Activated T-helper 17 cell treated with anti-CD3 and anti-CD28 coated beads, Interleukin-2, amount 50 U/mL, for 72 hours (primary cell): ENCODE data around the gene EPAS1. TPM values are rescaled to one million over a fixed set of nuclear protein-coding genes. Genes with fewer than 3 reads are reported as not detected.

ENCODE experiments used
- ATAC-seq: fragments of 150-1000 bp; cut with Tn5 transposase; replicated peaks from 2 replicates; pipeline ENCODE4 v1.10.0; 2021; ENCODE audit warnings: mild to moderate bottlenecking, moderate library complexity
- H3K27ac Mint-ChIP-seq: one replicate; pipeline ENCODE4 v1.8.0; 2022; ENCODE audit warnings: mixed read lengths
- H3K27me3 Mint-ChIP-seq: one replicate; pipeline ENCODE4 v1.8.0; 2022; ENCODE audit warnings: mixed read lengths
- H3K36me3 Mint-ChIP-seq: one replicate; pipeline ENCODE4 v1.8.0; 2022; ENCODE audit warnings: low read depth, mild to moderate bottlenecking, mixed read lengths
- H3K4me1 Mint-ChIP-seq: one replicate; pipeline ENCODE4 v1.8.0; 2022; ENCODE audit warnings: mixed read lengths
- H3K4me3 Mint-ChIP-seq: one replicate; pipeline ENCODE4 v1.8.0; 2022; ENCODE audit warnings: mild to moderate bottlenecking, mixed read lengths
- H3K9me3 Mint-ChIP-seq: one replicate; pipeline ENCODE4 v1.8.0; 2022; ENCODE audit warnings: mixed read lengths
- total RNA-seq, 2 donors: library from RNA; stranded (reverse); gene quantifications; one replicate each; pipeline ENCODE4 v1.2.3, GENCODE V29; 2022

The EPAS1 gene
- total RNA-seq, 2 donors from 2014 or later: 53.7 to 210 TPM

GRCh38 chr2:46376586-46376985 is 79.4 kb downstream of the EPAS1 start:
- ATAC-seq: no peak
- H3K27me3 Mint-ChIP-seq: no peaks in the 10 kb centered on the region
- no peaks in the 10 kb centered on the region for H3K9me3 Mint-ChIP-seq
- no peaks in the 10 kb centered on the region for H3K36me3 Mint-ChIP-seq
- H3K4me1 Mint-ChIP-seq: no peaks in the 10 kb centered on the region
- H3K4me3 Mint-ChIP-seq: no peak overlapping the region
- no peak overlapping the region for H3K27ac Mint-ChIP-seq

DNA sequence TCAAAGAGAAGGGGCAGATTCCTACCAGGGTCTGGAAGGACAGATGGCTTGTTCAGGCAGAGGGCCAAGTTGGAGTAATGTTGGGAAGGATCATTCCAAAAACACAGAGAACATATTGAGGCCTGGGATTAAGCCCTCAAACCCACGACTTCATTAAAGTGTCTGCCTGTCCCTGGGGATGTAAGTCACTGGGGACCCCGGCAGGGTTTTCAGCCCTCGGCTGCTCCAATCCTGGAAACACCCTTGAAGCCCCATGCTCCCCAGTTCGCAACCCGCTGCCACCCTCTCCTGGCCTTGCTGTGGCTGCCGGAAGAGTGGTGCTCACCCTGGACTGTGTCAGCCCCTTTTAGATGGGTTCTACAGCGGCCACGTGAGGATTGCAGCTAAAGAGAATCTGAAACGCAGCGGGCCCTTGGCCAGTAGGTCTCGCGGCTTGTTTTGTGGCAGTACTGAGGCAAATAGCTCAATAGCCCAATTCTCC is 79.9 kb downstream of the EPAS1 start:
- no peaks in the 10 kb centered on the region for H3K9me3 Mint-ChIP-seq
- no peak overlapping the region for H3K27ac Mint-ChIP-seq
- ATAC-seq: no peak
- H3K4me1 Mint-ChIP-seq: no peaks in the 10 kb centered on the region
- no peak overlapping the region for H3K4me3 Mint-ChIP-seq
- H3K36me3 Mint-ChIP-seq: peaks cover 1% of the 10 kb centered on the region
- H3K27me3 Mint-ChIP-seq: no peaks in the 10 kb centered on the region

DNA sequence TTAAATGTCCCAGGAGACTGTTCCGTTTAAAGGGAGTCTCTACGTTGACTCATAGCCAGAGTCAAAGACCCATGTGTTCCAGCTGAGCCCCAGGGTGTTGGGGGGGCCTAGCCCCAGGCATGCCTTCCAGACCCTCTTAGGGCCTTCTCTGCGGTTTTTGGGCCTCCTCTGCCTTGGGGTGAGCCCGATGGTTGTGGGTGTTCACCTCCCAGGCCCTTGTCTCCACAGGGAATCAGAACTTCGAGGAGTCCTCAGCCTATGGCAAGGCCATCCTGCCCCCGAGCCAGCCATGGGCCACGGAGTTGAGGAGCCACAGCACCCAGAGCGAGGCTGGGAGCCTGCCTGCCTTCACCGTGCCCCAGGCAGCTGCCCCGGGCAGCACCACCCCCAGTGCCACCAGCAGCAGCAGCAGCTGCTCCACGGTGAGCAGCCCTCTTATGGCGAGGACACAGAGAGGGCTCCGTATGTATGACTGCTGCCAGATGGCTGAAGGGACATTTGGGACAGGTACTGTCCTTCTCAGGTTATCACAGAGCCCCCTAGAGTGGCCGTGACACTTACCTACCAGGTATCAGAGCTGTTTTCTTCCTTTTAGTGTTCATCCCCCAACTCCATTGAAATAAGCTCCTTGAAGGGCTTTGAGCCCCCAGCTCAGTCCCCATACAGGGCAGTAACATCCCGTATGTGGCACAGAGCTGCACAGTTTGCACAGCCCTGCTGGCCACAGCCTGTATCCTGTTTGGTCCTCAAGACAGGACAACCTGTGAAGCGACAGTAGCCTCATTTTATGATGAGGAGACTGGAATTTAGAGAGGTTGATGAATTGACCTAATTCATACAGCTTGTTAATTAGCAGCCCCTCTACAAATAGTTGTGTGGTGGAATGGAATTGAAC is 80.7 kb downstream of the EPAS1 start:
- Mint-ChIP-seq H3K9me3 (no peaks in the 10 kb centered on the region), H3K4me3 (no peak overlapping the region), H3K27me3 (no peaks in the 10 kb centered on the region), H3K36me3 (peaks cover 8% of the 10 kb centered on the region), H3K4me1 (peaks cover 6% of the 10 kb centered on the region), H3K27ac (no peak overlapping the region)
- ATAC-seq: no peak

GRCh38 chr2:46378616-46379015 is 81.4 kb downstream of the EPAS1 start:
- no peak for ATAC-seq
- Mint-ChIP-seq H3K4me1 (peaks cover 6% of the 10 kb centered on the region), H3K9me3 (no peaks in the 10 kb centered on the region), H3K4me3 (no peak overlapping the region), H3K27ac (no peak overlapping the region), H3K36me3 (peaks cover 8% of the 10 kb centered on the region), H3K27me3 (no peaks in the 10 kb centered on the region)

DNA sequence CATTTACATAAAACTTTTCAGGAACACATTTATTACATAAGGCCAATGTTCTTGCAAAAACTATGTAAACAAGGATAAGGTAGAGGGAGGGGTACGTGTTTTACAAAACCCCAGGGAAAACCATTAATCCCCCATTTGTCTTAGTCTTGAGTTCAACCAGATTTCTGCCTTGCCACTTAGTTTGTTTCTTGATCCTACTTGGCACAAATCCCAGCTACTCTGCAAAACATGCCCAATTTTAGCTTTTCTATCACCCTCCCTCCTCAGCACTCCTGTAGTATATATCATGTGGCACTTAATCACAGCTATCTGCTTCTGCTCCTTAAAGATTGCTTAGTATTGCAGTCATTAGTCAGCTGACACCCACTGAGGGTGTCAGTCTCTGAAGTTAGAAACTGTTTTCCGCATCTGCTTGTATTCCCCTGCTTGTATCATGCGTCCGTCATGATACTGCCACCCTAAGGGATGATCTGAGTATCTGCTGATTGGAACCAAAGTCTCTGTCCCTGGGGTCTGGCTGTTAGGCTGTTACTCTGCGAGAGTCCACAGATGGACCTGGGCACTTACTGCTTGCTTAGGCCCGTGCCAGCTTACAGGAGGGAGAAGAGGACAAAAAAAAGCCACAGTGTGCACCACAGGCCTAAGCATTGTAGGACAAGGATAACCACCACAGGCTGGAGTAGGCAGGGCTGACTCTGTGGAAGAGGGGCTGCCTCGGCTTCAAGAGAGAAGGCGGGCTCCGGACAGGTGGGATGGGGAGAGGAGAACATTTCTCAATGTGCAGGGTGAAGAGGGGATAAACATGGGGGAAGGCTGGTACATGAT is 82.2 kb downstream of the EPAS1 start:
- H3K27ac Mint-ChIP-seq: no peak overlapping the region
- peaks cover 6% of the 10 kb centered on the region for H3K4me1 Mint-ChIP-seq
- no peaks in the 10 kb centered on the region for H3K27me3 Mint-ChIP-seq
- H3K9me3 Mint-ChIP-seq: no peaks in the 10 kb centered on the region
- ATAC-seq: no peak
- no peak overlapping the region for H3K4me3 Mint-ChIP-seq
- H3K36me3 Mint-ChIP-seq: peaks cover 8% of the 10 kb centered on the region

- no peak for ATAC-seq
- Mint-ChIP-seq H3K4me1 (peaks cover 6% of the 10 kb centered on the region), H3K36me3 (peaks cover 8% of the 10 kb centered on the region), H3K4me3 (no peak overlapping the region), H3K27me3 (no peaks in the 10 kb centered on the region), H3K27ac (no peak overlapping the region), H3K9me3 (no peaks in the 10 kb centered on the region)
These were observed 83.1 kb downstream of the EPAS1 start for GRCh38 chr2:46380038-46380940.

DNA sequence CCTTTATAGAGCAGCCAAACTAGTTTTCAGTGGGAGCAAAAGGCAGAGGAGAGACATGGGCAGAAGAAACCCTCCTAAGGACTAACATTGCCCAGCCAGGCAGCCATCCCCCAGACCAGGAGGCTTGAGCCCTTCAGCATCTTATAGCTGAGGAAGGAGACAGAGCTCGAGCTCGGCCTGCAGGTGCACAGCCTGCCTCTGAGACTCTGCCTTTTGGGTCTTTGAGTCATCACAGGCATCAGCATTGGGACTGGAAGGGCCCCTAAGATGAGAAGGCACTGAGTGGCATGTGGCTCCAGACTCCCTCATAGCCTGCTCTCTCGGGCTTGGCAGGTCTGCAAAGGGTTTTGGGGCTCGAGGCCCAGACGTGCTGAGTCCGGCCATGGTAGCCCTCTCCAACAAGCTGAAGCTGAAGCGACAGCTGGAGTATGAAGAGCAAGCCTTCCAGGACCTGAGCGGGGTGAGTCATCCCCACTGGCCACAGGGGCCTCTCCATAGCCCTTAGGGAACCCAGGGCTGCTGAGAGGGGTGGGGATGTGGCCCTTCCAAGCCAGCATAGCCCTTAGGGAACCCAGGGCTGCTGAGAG is 84.1 kb downstream of the EPAS1 start:
- Mint-ChIP-seq H3K27ac (no peak overlapping the region), H3K36me3 (peaks cover 8% of the 10 kb centered on the region), H3K9me3 (no peaks in the 10 kb centered on the region), H3K4me3 (no peak overlapping the region), H3K27me3 (no peaks in the 10 kb centered on the region), H3K4me1 (peaks cover 6% of the 10 kb centered on the region)
- ATAC-seq: no peak

DNA sequence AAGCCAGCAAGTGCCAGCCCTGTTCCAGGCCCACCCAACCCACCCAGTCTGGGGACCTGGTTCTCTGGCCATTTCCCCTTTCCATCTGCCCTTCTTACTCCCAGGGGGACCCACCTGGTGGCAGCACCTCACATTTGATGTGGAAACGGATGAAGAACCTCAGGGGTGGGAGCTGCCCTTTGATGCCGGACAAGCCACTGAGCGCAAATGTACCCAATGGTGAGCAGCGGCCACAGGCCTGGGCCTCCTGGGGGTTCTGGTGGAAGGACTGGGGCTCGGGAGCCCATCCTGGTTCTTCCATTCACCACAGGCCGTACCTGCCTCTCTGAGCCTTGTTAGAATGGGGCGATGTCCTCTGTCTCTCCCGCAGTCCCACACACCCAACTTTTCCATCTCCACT is 84.7 kb downstream of the EPAS1 start:
- Mint-ChIP-seq H3K4me3 (no peak overlapping the region), H3K27me3 (no peaks in the 10 kb centered on the region), H3K4me1 (peaks cover 6% of the 10 kb centered on the region), H3K9me3 (no peaks in the 10 kb centered on the region), H3K27ac (no peak overlapping the region), H3K36me3 (peaks cover 8% of the 10 kb centered on the region)
- ATAC-seq: no peak

- no peaks in the 10 kb centered on the region for H3K9me3 Mint-ChIP-seq
- ATAC-seq: no peak
- peaks cover 8% of the 10 kb centered on the region for H3K36me3 Mint-ChIP-seq
- no peak overlapping the region for H3K4me3 Mint-ChIP-seq
- no peaks in the 10 kb centered on the region for H3K27me3 Mint-ChIP-seq
- peaks cover 6% of the 10 kb centered on the region for H3K4me1 Mint-ChIP-seq
- H3K27ac Mint-ChIP-seq: no peak overlapping the region
These were observed 85.3 kb downstream of the EPAS1 start for GRCh38 chr2:46382331-46383112.

GRCh38 chr2:46383113-46383395 is 85.8 kb downstream of the EPAS1 start:
- Mint-ChIP-seq H3K36me3 (peaks cover 8% of the 10 kb centered on the region), H3K4me3 (no peak overlapping the region)

DNA sequence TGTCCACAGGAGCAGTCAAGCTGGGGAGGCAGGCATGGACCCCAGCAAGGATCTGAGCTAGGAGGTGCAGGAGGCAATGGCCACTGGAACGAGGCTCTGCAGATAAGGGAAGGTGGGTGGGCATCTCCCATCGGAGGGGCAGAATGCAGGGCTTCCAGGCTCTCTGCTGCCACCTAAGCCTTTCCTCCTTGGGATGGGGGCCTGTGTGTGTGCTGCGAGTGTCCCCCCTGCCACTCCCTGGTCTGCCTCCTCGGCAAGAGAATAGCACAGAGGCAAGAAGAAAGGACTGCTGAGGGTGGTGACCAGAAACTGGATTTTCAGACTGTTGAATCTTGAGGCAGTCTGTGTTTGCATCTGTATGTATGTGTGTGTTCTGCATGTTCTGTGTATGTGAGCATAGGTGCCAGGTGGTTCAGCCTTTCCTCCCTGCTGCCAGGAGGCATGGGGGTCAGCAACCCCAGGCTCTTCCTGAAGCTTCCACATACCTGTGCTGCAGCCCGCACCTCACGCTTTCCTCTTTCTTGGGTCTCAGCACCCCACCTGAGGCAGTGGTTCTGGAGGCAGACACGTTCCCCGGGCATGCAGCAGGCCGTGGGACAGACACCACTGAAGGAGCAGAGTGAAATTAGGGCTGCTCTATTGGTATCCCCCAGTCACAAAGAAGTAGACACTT is 86.7 kb downstream of the EPAS1 start:
- Mint-ChIP-seq H3K27ac (no peak overlapping the region), H3K9me3 (no peaks in the 10 kb centered on the region), H3K4me1 (peaks cover 6% of the 10 kb centered on the region), H3K27me3 (no peaks in the 10 kb centered on the region), H3K4me3 (no peak overlapping the region), H3K36me3 (peaks cover 8% of the 10 kb centered on the region)
- no peak for ATAC-seq

More at GRCh38 chr2:46383113-46383395, 85.8 kb downstream of the EPAS1 start:
- no peaks in the 10 kb centered on the region for H3K9me3 Mint-ChIP-seq
- H3K27ac Mint-ChIP-seq: no peak overlapping the region
- H3K27me3 Mint-ChIP-seq: no peaks in the 10 kb centered on the region
- ATAC-seq: no peak
- peaks cover 6% of the 10 kb centered on the region for H3K4me1 Mint-ChIP-seq

- Mint-ChIP-seq H3K27me3 (peaks cover 5% of the 10 kb centered on the region), H3K36me3 (peaks cover 8% of the 10 kb centered on the region), H3K4me1 (peaks cover 6% of the 10 kb centered on the region), H3K27ac (no peak overlapping the region), H3K9me3 (no peaks in the 10 kb centered on the region), H3K4me3 (no peak overlapping the region)
- no peak for ATAC-seq
These were observed 87.2 kb downstream of the EPAS1 start for GRCh38 chr2:46384457-46384815.
